ENCODE data around the gene COL15A1. TPM values are rescaled to one million over a fixed set of nuclear protein-coding genes. Genes with fewer than 3 reads are reported as not detected.

COL15A1 gene
- total and polyA plus RNA-seq, 8 donors = 10.7 to 173 (median 27.8) TPM

DNA sequence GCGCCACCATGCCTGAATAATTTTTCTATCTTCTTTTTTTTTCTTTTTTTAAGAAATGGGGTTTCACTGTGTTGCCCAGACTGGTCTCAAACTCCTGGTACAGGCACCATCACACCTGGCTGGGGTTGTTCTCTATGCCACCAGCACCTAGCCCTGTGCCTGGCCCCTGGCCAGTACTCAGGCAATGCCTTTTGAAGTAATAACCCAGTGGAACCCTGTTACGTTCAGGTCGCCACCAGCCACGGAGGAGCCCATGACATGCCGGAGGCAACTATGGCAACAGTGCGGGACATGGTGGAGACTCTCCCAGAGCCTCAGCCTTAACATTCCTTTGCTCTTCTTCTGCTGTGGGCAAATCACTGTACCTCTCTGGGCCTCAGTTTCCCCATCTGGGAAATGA lies 14.1 kb downstream of the COL15A1 start:
- Histone ChIP-seq H3K9me3 (peaks cover 0 to 7% (median 0%) of the 10 kb centered on the region in 4 donors), H3K36me3 (no peaks in the 10 kb centered on the region), H3K27me3 (no peaks in the 10 kb centered on the region), H3K27ac (peak overlapping the region; percentile 26 to 85 (median 70)), H3K4me1 (peaks cover 0 to 47% (median 27%) of the 10 kb centered on the region in 4 donors), H3K4me3 (no peak overlapping the region)
- 86 to 96% (median 93%) methylated on average over 6 of the region's 6 CpGs for WGBS, 5 donors
- DNase-seq = no peak
- intact Hi-C loops (cut with DNase I; ENCODE audit: low total_unique reads) = no loop called here
- TF ChIP-seq EP300 (IDR thresholded peaks at IDR 0.05) (no peak), POLR2A (IDR thresholded peaks at IDR 0.05) (no peak)

DNA sequence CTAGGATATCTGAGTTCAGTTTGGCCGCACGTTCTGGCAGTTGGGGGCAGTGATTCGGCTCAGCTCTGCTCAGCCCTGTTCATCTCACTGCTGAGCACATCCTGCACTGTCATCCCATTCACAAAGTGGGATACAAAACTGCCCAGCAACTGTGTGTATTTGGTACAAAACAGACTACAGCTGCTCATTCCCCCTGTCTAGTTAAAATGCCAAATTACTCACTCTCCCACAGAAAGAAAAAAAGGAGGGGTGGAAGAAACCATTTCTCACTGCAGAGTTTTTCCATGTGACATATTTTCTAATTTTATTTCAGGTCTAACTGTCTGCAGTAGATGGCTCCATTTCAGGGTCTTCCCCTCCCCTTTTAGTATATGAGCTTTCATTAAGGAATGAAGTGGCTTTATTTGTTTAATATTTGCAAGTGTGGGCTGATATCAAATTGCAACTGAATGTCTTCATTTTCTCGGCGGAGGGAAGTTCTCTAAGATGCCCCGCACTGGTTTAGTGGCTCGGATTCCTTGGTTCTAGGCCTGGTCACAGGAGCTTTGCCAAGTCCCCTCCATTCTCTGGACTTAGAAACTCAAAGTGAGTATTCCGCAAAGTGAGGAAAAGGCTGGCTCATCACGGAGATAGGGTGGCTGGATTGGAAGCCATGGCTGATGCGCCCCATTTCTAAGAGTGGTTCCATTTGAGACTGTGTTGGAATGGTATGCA lies 14.7 kb downstream of the COL15A1 start:
- H3K27ac ChIP-seq = peak overlapping the region; percentile 26 to 85 (median 70)
- WGBS, 5 donors = 67 to 78% (median 74%) methylated on average over 10 of the region's 10 CpGs
- DNase-seq = peak in 1 of 2 donors; percentile 81
- peaks cover 0 to 7% (median 0%) of the 10 kb centered on the region in 4 donors for H3K9me3 ChIP-seq
- TF ChIP-seq, protein P1, sequence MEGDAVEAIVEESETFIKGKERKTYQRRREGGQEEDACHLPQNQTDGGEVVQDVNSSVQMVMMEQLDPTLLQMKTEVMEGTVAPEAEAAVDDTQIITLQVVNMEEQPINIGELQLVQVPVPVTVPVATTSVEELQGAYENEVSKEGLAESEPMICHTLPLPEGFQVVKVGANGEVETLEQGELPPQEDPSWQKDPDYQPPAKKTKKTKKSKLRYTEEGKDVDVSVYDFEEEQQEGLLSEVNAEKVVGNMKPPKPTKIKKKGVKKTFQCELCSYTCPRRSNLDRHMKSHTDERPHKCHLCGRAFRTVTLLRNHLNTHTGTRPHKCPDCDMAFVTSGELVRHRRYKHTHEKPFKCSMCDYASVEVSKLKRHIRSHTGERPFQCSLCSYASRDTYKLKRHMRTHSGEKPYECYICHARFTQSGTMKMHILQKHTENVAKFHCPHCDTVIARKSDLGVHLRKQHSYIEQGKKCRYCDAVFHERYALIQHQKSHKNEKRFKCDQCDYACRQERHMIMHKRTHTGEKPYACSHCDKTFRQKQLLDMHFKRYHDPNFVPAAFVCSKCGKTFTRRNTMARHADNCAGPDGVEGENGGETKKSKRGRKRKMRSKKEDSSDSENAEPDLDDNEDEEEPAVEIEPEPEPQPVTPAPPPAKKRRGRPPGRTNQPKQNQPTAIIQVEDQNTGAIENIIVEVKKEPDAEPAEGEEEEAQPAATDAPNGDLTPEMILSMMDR (IDR thresholded peaks at IDR 0.05) = no peak
- peak; percentile 21 to 84 (median 62) for TF ChIP-seq POLR2AphosphoS5 (IDR thresholded peaks at IDR 0.05)
- intact Hi-C loops (cut with DNase I; ENCODE audit: low total_unique reads) = no loop called here
- no peak overlapping the region for H3K4me3 ChIP-seq
- peaks cover 0 to 53% (median 30%) of the 10 kb centered on the region in 4 donors for H3K4me1 ChIP-seq
- no peaks in the 10 kb centered on the region for H3K27me3 ChIP-seq
- H3K36me3 ChIP-seq = no peaks in the 10 kb centered on the region

DNA sequence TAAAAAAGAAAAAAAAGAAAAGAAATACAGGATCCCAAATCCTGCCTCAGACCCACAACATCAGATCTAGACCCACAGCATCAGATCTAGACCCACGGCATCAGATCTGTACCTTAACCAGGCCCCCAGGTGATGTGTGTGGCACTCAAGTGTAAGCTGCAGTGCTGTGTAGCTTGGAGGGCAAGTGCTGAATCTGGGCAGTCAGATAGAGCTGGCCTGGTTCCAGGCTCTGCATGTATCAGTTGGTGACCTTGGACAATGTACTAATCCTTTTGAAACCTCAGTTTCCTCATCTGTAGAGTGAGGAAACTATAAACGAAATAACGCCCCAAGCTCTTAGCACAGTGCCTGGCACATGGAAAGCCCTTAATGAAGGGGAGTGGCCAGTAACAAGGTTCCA lies 16.7 kb downstream of the COL15A1 start:
- H3K4me3 ChIP-seq = no peak overlapping the region
- intact Hi-C loops (cut with DNase I; ENCODE audit: low total_unique reads) = loop anchor here (10.0 kb wide), 2 partner anchors 64 to 96 kb away; no protein-coding TSS in a partner anchor
- TF ChIP-seq, protein P1 (IDR thresholded peaks at IDR 0.05) = no peak
- TF ChIP-seq POLR2A (IDR thresholded peaks at IDR 0.05) = no peak
- no peak for TF ChIP-seq POLR2AphosphoS5 (IDR thresholded peaks at IDR 0.05)
- TF ChIP-seq EP300 (IDR thresholded peaks at IDR 0.05) = no peak
- peak overlapping the region in 4 of 5 donors; percentile 68 to 85 (median 76) for H3K27ac ChIP-seq
- H3K9me3 ChIP-seq = peaks cover 0 to 7% (median 0%) of the 10 kb centered on the region in 4 donors
- 75 to 85% (median 77%) methylated on average over 3 of the region's 3 CpGs for WGBS, 5 donors
- no peak for DNase-seq
- H3K27me3 ChIP-seq = no peaks in the 10 kb centered on the region
- H3K36me3 ChIP-seq = no peaks in the 10 kb centered on the region
- peaks cover 0 to 67% (median 43%) of the 10 kb centered on the region in 4 donors for H3K4me1 ChIP-seq

DNA sequence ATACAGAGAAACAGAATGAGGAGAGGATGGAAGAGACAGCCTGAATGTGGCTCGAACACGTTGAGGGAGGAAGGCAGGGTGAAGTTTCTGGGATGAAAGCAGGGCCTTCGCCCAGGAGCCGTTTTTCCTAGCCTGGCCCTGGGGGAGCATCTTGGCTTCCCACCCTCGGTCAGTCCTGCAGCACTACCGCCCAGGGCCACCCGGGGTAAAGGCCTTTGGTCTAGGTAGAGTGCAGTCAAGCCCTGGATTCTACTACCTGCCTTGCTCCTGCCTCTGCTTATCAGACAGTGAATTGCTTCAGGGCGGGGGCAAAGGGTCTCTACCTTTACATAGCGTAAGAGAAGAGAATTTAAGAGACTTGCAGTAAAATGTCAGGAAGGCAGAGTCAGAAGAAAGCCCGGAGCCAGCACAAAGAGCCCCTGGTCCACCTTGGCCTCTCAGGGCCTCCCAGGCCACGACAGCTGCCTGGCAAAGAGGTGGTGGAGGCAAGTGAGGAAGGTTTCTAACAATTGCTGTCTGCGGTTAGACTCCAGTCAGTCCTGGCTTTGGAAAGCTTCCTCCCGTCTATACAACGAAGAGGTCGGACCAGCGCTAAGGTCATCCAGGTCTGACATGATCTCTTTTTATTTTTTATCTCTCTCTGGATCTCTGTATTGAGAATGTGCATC lies 17.9 kb downstream of the COL15A1 start:
- intact Hi-C loops (cut with DNase I; ENCODE audit: low total_unique reads) = loop anchor here (10.0 kb wide), 2 partner anchors 63 to 97 kb away; no protein-coding TSS in a partner anchor
- TF ChIP-seq POLR2AphosphoS5 (IDR thresholded peaks at IDR 0.05) = no peak
- TF ChIP-seq, protein P1 (IDR thresholded peaks at IDR 0.05) = no peak
- no peak for TF ChIP-seq EP300 (IDR thresholded peaks at IDR 0.05)
- TF ChIP-seq POLR2A (IDR thresholded peaks at IDR 0.05) = no peak
- Histone ChIP-seq H3K9me3 (peaks cover 0 to 7% (median 0%) of the 10 kb centered on the region in 4 donors), H3K4me3 (no peak overlapping the region), H3K4me1 (peaks cover 0 to 77% (median 55%) of the 10 kb centered on the region in 4 donors), H3K27ac (peak overlapping the region; percentile 1 to 85 (median 70)), H3K27me3 (no peaks in the 10 kb centered on the region), H3K36me3 (no peaks in the 10 kb centered on the region)
- no peak for DNase-seq
- 66 to 85% (median 77%) methylated on average over 16 of the region's 16 CpGs for WGBS, 5 donors

All from stomach (tissue), 9 donors.